LNCAP (cell line): ENCODE data around the gene OR2AT4.

Experiments used
- TF ChIP-seq, protein P1 (sequence below): fragments of 450-650 bp; IDR thresholded peaks from 2 replicates; pipeline ENCODE4 v1.5.1; 2017; ENCODE audit warnings: mild to moderate bottlenecking

OR2AT4 gene

DNA sequence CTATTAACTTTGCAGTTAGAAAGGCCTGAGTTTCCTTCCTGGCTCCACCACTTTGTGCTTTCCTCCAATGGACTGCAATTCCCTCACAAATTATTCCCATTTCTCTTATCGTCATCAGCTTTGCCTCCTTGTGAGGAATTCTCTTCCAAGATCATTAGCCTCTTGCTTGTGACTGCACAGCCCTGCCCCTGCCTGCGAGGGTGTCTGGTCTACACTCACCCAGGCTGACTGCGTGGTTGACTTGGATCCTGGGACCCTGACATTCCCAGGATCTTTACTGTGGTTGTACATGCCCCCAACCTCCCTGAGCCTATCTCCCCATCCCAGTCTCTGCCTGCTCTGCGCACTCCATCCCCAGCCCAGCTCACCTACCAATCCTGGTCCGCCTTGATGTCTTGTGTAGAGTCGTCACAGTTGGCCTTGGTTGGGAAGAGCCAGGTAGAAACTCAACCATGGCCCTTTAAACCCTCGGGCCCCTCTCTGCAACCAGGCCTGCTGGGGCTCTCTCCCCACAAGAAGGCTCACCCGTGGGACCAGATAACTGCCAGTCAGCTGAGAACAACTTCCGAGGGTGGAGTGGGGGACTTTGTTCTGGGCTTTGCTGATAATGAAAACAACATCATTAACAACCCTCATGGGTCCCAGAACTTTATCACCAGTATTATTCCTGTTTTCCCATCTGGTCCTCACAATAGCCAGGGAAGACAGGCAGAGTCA is at the start of gene OR2AT4:
OR2AT4 (minus strand) TSS at position 421 of the 717 bp plus-strand sequence.
- TF ChIP-seq, protein P1, sequence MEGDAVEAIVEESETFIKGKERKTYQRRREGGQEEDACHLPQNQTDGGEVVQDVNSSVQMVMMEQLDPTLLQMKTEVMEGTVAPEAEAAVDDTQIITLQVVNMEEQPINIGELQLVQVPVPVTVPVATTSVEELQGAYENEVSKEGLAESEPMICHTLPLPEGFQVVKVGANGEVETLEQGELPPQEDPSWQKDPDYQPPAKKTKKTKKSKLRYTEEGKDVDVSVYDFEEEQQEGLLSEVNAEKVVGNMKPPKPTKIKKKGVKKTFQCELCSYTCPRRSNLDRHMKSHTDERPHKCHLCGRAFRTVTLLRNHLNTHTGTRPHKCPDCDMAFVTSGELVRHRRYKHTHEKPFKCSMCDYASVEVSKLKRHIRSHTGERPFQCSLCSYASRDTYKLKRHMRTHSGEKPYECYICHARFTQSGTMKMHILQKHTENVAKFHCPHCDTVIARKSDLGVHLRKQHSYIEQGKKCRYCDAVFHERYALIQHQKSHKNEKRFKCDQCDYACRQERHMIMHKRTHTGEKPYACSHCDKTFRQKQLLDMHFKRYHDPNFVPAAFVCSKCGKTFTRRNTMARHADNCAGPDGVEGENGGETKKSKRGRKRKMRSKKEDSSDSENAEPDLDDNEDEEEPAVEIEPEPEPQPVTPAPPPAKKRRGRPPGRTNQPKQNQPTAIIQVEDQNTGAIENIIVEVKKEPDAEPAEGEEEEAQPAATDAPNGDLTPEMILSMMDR, result no peak

DNA sequence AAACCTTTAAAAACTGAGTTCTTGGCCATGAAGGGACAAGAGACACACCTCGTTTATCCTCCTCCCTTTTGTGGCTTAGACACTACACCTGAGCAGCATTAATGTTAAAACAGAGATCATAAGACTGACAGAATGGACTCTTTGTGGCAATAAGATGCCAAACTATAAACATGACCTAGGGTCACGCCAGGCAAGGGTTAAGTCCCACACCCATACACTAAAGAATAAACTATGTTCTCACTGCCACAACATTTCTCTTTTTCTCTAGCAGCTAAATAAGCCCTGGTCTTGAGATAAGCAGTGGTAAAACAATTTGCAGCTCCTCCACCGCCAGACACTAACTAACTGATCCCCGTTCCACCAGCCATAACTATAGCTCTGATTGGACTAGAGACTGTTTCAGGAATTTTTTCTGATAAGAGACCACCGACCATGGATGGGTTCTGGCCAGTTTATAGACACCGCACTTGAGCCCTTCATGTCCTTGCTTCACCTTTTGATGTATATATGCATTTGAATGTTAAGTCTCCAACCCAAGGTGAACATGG is 49.4 kb upstream of the OR2AT4 start:
- TF ChIP-seq, protein P1, result no peak

DNA sequence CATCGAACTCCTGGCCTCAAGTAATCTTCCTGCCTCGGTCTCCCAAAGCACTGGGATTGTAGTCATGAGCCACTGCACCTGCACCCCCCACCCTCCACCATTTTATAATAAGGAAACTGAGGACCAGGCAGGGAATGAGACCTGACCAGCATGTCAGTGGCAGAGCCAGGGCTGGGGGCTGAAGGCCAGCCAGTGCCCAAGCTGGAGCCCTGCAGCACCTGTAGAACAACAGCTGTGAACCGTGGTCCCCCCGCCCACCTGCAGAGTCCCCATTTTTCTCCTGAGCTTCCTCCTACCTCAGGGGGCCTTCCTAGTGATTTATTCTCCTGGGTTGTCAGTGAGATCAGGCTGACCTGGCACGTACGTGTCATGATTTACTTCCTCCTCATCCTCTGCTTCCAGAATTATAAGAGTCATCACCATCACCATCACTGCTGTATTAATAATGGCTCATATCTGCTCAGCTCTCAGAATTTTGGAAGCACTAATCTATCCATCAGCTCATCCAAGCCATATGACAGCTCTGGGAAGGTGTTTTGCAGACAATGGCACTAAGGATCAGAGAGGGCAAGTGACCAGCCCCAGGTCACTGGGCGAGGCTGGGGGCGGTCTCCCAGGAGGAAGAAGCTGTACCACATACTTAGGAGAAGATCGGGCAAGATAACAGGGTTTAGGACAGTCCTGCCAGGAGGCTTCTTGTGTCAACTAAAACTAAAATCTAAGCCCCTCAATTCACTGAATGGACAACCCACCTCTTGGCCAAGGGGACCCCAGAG is 48.7 kb upstream of the OR2AT4 start:
- TF ChIP-seq, protein P1, result no peak

DNA sequence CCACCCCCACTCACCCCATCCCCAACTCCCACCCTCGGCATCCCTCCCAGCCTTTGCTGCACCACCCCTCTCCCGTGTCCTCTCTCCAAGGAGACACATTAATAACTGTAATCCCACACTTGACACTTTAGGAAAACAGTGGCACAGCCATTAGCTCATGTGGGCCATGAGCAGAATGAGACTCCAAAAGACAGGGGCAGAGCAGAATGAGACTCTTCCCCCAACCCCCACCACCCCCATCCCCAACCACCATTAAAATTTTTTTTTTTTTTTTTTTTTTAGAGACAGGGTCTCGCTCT is 48.0 kb upstream of the OR2AT4 start:
- TF ChIP-seq, protein P1, result no peak

DNA sequence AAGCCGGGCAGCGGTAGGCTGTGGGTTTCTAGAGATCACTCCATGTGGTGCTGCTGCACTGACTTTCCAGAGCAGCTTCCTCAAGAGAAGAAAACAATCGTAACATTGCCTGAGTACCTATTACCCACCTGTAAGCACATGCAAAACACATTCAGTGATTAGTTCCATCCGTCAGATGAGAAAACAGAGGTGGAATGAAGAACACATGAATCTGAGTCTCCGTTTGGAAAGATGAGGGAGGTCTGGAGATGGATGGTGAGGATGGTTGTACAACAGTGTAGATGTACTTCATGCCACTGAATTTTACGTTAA is 46.7 kb upstream of the OR2AT4 start:
- TF ChIP-seq, protein P1, result no peak

DNA sequence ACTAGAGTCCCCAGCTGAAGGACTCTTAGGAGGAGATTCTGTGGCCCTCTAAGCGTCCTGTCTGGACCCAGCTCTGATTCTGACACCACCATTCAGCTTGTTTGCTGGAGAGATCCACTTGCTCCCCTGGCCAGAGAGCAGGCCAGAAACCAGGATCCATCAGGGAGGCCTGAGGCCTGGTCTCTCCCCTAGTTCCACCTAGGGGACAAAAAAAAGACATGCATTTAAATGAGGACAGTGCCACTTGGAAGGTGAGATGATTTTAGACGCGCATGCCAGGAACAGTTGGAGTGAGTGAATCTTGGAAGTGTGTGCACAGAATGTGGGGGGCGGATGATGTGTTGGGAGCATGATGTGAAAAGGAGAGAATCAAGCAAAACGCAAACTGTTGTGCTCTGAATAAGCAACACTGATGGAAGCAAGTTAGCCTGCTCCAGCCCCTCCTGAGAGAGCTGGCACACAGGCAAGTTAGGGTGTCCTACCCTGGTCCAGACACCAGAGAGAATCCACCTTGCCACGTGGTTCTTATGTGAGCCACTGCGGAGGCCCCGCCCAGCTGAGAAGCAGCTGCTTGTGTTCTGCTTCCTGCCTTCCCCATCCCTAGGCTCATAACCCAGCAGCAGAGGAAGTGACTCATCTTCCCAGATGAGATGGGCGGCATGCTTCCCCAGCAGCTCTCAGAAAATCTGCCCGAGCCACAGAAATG is 46.2 kb upstream of the OR2AT4 start:
- TF ChIP-seq, protein P1, result no peak

DNA sequence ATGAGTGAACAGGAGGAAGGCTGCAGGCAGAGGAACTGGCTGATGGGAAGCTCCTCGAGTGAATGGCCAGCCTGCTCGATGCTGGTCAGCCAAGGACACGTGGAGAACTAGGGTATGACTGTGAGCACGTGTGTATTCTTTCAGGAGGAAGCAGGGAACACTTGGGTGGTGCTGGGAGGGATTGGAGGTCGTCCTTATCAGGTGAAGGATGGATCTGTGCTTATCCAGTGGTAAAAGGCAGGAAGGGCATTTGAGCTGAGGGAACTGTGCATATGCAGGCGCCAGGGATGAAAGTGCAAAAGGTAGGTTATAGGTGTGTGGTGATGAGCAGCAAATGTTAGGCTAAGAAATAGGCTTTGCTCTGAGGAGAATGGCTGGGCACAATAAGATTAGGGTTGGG is 44.5 kb upstream of the OR2AT4 start:
- TF ChIP-seq, protein P1, result no peak
